Activated CD4-positive, alpha-beta T cell treated with anti-CD3 and anti-CD28 coated beads, Interleukin-2, amount 10 ng/mL, durations not matched to agents 7 days and 5 days (primary cell): ENCODE data around the gene NTM. TPM values are rescaled to one million over a fixed set of nuclear protein-coding genes. Genes with fewer than 3 reads are reported as not detected.

ENCODE experiments used
- CTCF ChIA-PET: fragments of 350-600 bp; sonication (Branson Sonifier 250); formaldehyde crosslinking; loops from one replicate; lab custom pipeline; 2021; ENCODE audit warnings: antibody characterized with exemption; lab: Charles Lee
- POLR2A ChIA-PET: fragments of 350-600 bp; sonication (Branson Sonifier 250); formaldehyde crosslinking; loops from one replicate; lab custom pipeline; 2021; ENCODE audit warnings: antibody characterized with exemption; lab: Charles Lee
- DNase-seq: peaks from one replicate; pipeline ENCODE4 v3.0.0-alpha.2; 2020
- H3K27ac Mint-ChIP-seq: one replicate; pipeline ENCODE4 v1.8.0; 2021; ENCODE audit warnings: mild to moderate bottlenecking, moderate library complexity, mixed read lengths
- H3K27me3 Mint-ChIP-seq: one replicate; pipeline ENCODE4 v1.8.0; 2021; ENCODE audit warnings: mixed read lengths
- H3K36me3 Mint-ChIP-seq: one replicate; pipeline ENCODE4 v1.8.0; 2021; ENCODE audit warnings: low read depth, mixed read lengths
- H3K4me1 Mint-ChIP-seq: one replicate; pipeline ENCODE4 v1.8.0; 2021; ENCODE audit warnings: mixed read lengths
- H3K4me3 Mint-ChIP-seq: one replicate; pipeline ENCODE4 v1.8.0; 2021; ENCODE audit warnings: mild to moderate bottlenecking, moderate library complexity, mixed read lengths
- H3K9me3 Mint-ChIP-seq: one replicate; pipeline ENCODE4 v1.8.0; 2021; ENCODE audit warnings: mixed read lengths
- total RNA-seq, 2 experiments: library from RNA; stranded (reverse); gene quantifications; one replicate each; pipeline ENCODE4 v1.2.3, GENCODE V29; 2021

Gene NTM
- total RNA-seq, 2 experiments from 2014 or later = not detected

- Mint-ChIP-seq H3K4me3 (no peak overlapping the region), H3K27me3 (no peaks in the 10 kb centered on the region), H3K27ac (no peak overlapping the region), H3K4me1 (no peaks in the 10 kb centered on the region), H3K9me3 (no peaks in the 10 kb centered on the region), H3K36me3 (no peaks in the 10 kb centered on the region)
- no peak for DNase-seq
- CTCF ChIA-PET = no interaction called here
- POLR2A ChIA-PET = no interaction called here
These were observed 76.3 kb downstream of the NTM start for GRCh38 chr11:131446590-131447275.

GRCh38 chr11:131447277-131447815 lies 76.9 kb downstream of the NTM start:
- ChIA-PET POLR2A (no interaction called here), CTCF (no interaction called here)
- DNase-seq = no peak
- Mint-ChIP-seq H3K36me3 (no peaks in the 10 kb centered on the region), H3K4me1 (no peaks in the 10 kb centered on the region), H3K9me3 (no peaks in the 10 kb centered on the region), H3K4me3 (no peak overlapping the region), H3K27me3 (no peaks in the 10 kb centered on the region), H3K27ac (no peak overlapping the region)

- no peak for DNase-seq
- Mint-ChIP-seq H3K4me3 (no peak overlapping the region), H3K9me3 (no peaks in the 10 kb centered on the region), H3K4me1 (no peaks in the 10 kb centered on the region), H3K36me3 (no peaks in the 10 kb centered on the region), H3K27me3 (no peaks in the 10 kb centered on the region), H3K27ac (no peak overlapping the region)
- CTCF ChIA-PET = no interaction called here
- POLR2A ChIA-PET = no interaction called here
These were observed 77.5 kb downstream of the NTM start for GRCh38 chr11:131447898-131448297.

GRCh38 chr11:131449036-131450019 lies 78.9 kb downstream of the NTM start:
- CTCF ChIA-PET = no interaction called here
- POLR2A ChIA-PET = no interaction called here
- no peaks in the 10 kb centered on the region for H3K4me1 Mint-ChIP-seq
- no peaks in the 10 kb centered on the region for H3K36me3 Mint-ChIP-seq
- H3K27me3 Mint-ChIP-seq = no peaks in the 10 kb centered on the region
- no peak overlapping the region for H3K4me3 Mint-ChIP-seq
- H3K27ac Mint-ChIP-seq = no peak overlapping the region
- no peaks in the 10 kb centered on the region for H3K9me3 Mint-ChIP-seq
- DNase-seq = no peak

GRCh38 chr11:131454490-131454889 lies 84.1 kb downstream of the NTM start:
- no peaks in the 10 kb centered on the region for H3K9me3 Mint-ChIP-seq
- no peaks in the 10 kb centered on the region for H3K4me1 Mint-ChIP-seq
- H3K4me3 Mint-ChIP-seq = no peak overlapping the region
- no peaks in the 10 kb centered on the region for H3K36me3 Mint-ChIP-seq
- DNase-seq = no peak
- ChIA-PET POLR2A (no interaction called here), CTCF (no interaction called here)
- no peaks in the 10 kb centered on the region for H3K27me3 Mint-ChIP-seq
- no peak overlapping the region for H3K27ac Mint-ChIP-seq

- Mint-ChIP-seq H3K4me1 (no peaks in the 10 kb centered on the region), H3K27ac (no peak overlapping the region), H3K4me3 (no peak overlapping the region), H3K27me3 (no peaks in the 10 kb centered on the region), H3K9me3 (no peaks in the 10 kb centered on the region), H3K36me3 (no peaks in the 10 kb centered on the region)
- DNase-seq = no peak
- POLR2A ChIA-PET = no interaction called here
- CTCF ChIA-PET = interaction anchor here (1.1 kb wide), 1 partner anchor 10 kb away, joined by 4 read pairs; no protein-coding TSS in a partner anchor
These were observed 84.6 kb downstream of the NTM start for GRCh38 chr11:131454989-131455388.

- ChIA-PET CTCF (interaction anchor here (1.1 kb wide), 1 partner anchor 9 kb away, joined by 4 read pairs; no protein-coding TSS in a partner anchor), POLR2A (no interaction called here)
- H3K4me1 Mint-ChIP-seq = no peaks in the 10 kb centered on the region
- DNase-seq = no peak
- no peak overlapping the region for H3K27ac Mint-ChIP-seq
- H3K36me3 Mint-ChIP-seq = no peaks in the 10 kb centered on the region
- no peaks in the 10 kb centered on the region for H3K9me3 Mint-ChIP-seq
- no peak overlapping the region for H3K4me3 Mint-ChIP-seq
- H3K27me3 Mint-ChIP-seq = no peaks in the 10 kb centered on the region
These were observed 85.7 kb downstream of the NTM start for GRCh38 chr11:131455843-131456704.

- no peaks in the 10 kb centered on the region for H3K4me1 Mint-ChIP-seq
- H3K9me3 Mint-ChIP-seq = no peaks in the 10 kb centered on the region
- POLR2A ChIA-PET = no interaction called here
- H3K4me3 Mint-ChIP-seq = no peak overlapping the region
- DNase-seq = no peak
- CTCF ChIA-PET = interaction anchor here (1.5 kb wide), 1 partner anchor 12 kb away, joined by 3 read pairs; no protein-coding TSS in a partner anchor
- no peaks in the 10 kb centered on the region for H3K36me3 Mint-ChIP-seq
- no peaks in the 10 kb centered on the region for H3K27me3 Mint-ChIP-seq
- H3K27ac Mint-ChIP-seq = no peak overlapping the region
These were observed 86.7 kb downstream of the NTM start for GRCh38 chr11:131457163-131457562.

- ChIA-PET POLR2A (no interaction called here), CTCF (interaction anchor here (1.5 kb wide), 1 partner anchor 11 kb away, joined by 3 read pairs; no protein-coding TSS in a partner anchor)
These were observed 88.0 kb downstream of the NTM start for GRCh38 chr11:131458421-131458820.

GRCh38 chr11:131460931-131461330 lies 90.5 kb downstream of the NTM start:
- DNase-seq = no peak
- H3K36me3 Mint-ChIP-seq = no peaks in the 10 kb centered on the region
- H3K4me3 Mint-ChIP-seq = no peak overlapping the region
- no peaks in the 10 kb centered on the region for H3K9me3 Mint-ChIP-seq
- no peak overlapping the region for H3K27ac Mint-ChIP-seq
- H3K27me3 Mint-ChIP-seq = peaks cover 7% of the 10 kb centered on the region
- CTCF ChIA-PET = no interaction called here
- POLR2A ChIA-PET = no interaction called here
- H3K4me1 Mint-ChIP-seq = no peaks in the 10 kb centered on the region

More at GRCh38 chr11:131458421-131458820, 88.0 kb downstream of the NTM start:
- Mint-ChIP-seq H3K4me1 (no peaks in the 10 kb centered on the region), H3K27ac (no peak overlapping the region), H3K36me3 (no peaks in the 10 kb centered on the region), H3K4me3 (no peak overlapping the region), H3K27me3 (no peaks in the 10 kb centered on the region), H3K9me3 (no peaks in the 10 kb centered on the region)
- no peak for DNase-seq

GRCh38 chr11:131462622-131463021 lies 92.2 kb downstream of the NTM start:
- Mint-ChIP-seq H3K27ac (no peak overlapping the region), H3K4me3 (no peak overlapping the region), H3K36me3 (no peaks in the 10 kb centered on the region), H3K4me1 (no peaks in the 10 kb centered on the region), H3K27me3 (peaks cover 7% of the 10 kb centered on the region), H3K9me3 (no peaks in the 10 kb centered on the region)
- ChIA-PET CTCF (interaction anchor here (0.8 kb wide), 1 partner anchor 13 kb away, joined by 3 read pairs; no protein-coding TSS in a partner anchor), POLR2A (no interaction called here)
- no peak for DNase-seq

- peaks cover 7% of the 10 kb centered on the region for H3K27me3 Mint-ChIP-seq
- no peak overlapping the region for H3K4me3 Mint-ChIP-seq
- ChIA-PET POLR2A (no interaction called here), CTCF (interaction anchor here (0.8 kb wide), 1 partner anchor 12 kb away, joined by 3 read pairs; no protein-coding TSS in a partner anchor)
- DNase-seq = no peak
- H3K9me3 Mint-ChIP-seq = no peaks in the 10 kb centered on the region
- H3K4me1 Mint-ChIP-seq = no peaks in the 10 kb centered on the region
- no peaks in the 10 kb centered on the region for H3K36me3 Mint-ChIP-seq
- H3K27ac Mint-ChIP-seq = no peak overlapping the region
These were observed 92.7 kb downstream of the NTM start for GRCh38 chr11:131463162-131463561.
